ENCODE measurements around the gene GDPGP1. TPM values are rescaled to one million over a fixed set of nuclear protein-coding genes. Genes with fewer than 3 reads are reported as not detected.

GDPGP1 gene
- total RNA-seq, 4 donors from 2014 or later: 2.6 to 5.5 (median 3.9) TPM

DNA sequence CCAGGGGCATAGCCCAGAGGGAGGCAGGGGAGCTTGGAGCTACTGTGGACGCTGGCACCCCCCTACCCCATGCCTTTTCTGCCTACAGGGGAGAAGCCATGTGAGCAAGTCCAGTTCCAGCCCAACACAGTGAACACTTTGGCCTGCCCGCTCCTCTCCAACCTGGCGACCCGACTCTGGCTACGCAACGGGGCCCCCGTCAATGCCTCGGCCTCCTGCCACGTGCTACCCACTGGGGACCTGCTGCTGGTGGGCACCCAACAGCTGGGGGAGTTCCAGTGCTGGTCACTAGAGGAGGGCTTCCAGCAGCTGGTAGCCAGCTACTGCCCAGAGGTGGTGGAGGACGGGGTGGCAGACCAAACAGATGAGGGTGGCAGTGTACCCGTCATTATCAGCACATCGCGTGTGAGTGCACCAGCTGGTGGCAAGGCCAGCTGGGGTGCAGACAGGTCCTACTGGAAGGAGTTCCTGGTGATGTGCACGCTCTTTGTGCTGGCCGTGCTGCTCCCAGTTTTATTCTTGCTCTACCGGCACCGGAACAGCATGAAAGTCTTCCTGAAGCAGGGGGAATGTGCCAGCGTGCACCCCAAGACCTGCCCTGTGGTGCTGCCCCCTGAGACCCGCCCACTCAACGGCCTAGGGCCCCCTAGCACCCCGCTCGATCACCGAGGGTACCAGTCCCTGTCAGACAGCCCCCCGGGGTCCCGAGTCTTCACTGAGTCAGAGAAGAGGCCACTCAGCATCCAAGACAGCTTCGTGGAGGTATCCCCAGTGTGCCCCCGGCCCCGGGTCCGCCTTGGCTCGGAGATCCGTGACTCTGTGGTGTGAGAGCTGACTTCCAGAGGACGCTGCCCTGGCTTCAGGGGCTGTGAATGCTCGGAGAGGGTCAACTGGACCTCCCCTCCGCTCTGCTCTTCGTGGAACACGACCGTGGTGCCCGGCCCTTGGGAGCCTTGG is 5.9 kb upstream of the GDPGP1 start:
- WGBS, 2 donors: 82 to 87% methylated on average over 34 to 37 of the region's 38 CpGs

DNA sequence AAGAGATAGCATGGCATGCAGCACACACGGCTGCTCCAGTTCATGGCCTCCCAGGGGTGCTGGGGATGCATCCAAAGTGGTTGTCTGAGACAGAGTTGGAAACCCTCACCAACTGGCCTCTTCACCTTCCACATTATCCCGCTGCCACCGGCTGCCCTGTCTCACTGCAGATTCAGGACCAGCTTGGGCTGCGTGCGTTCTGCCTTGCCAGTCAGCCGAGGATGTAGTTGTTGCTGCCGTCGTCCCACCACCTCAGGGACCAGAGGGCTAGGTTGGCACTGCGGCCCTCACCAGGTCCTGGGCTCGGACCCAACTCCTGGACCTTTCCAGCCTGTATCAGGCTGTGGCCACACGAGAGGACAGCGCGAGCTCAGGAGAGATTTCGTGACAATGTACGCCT is 5.0 kb upstream of the GDPGP1 start:
- no peak for TF ChIP-seq POLR2A (IDR thresholded peaks at IDR 0.05)
- TF ChIP-seq, protein P1, sequence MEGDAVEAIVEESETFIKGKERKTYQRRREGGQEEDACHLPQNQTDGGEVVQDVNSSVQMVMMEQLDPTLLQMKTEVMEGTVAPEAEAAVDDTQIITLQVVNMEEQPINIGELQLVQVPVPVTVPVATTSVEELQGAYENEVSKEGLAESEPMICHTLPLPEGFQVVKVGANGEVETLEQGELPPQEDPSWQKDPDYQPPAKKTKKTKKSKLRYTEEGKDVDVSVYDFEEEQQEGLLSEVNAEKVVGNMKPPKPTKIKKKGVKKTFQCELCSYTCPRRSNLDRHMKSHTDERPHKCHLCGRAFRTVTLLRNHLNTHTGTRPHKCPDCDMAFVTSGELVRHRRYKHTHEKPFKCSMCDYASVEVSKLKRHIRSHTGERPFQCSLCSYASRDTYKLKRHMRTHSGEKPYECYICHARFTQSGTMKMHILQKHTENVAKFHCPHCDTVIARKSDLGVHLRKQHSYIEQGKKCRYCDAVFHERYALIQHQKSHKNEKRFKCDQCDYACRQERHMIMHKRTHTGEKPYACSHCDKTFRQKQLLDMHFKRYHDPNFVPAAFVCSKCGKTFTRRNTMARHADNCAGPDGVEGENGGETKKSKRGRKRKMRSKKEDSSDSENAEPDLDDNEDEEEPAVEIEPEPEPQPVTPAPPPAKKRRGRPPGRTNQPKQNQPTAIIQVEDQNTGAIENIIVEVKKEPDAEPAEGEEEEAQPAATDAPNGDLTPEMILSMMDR (IDR thresholded peaks at IDR 0.05): no peak
- DNase-seq (ENCODE audit: low spot score in 2 of 2): no peak
- WGBS, 2 donors: 89 to 91% methylated on average over 14 to 15 of the region's 15 CpGs
- no peak overlapping the region for H3K4me3 ChIP-seq (ENCODE audit: low read depth, poor library complexity, severe bottlenecking)
- intact Hi-C loops (cut with DNase I; ENCODE audit: low total_unique reads): no loop called here

More for the DNA sequence above, 5.9 kb upstream of the GDPGP1 start:
- intact Hi-C loops (cut with DNase I; ENCODE audit: low total_unique reads): no loop called here
- no peak for DNase-seq (ENCODE audit: low spot score in 2 of 2)
- H3K4me3 ChIP-seq (ENCODE audit: low read depth, poor library complexity, severe bottlenecking): no peak overlapping the region
- TF ChIP-seq, protein P1 (IDR thresholded peaks at IDR 0.05): no peak
- no peak for TF ChIP-seq POLR2A (IDR thresholded peaks at IDR 0.05)

DNA sequence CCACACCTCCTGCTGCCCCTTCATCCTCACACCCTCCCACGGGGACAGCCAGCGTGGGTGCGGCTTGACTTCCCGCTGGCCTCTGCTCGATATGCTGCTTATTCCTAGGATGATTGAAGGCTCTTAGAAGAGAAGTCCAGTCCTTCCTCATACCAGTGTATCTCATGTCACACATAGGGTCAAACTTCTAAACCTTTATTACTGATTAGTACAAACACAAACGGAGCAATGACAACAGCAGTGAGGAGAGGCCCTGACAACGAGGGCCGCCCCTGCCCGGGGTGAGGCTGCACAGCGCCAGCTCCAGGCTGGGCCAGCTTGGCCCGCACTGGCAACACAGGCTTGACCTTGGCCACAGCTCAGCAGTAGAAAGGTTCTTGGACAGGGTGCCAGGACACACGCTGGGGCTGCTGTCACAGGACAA is 3.9 kb upstream of the GDPGP1 start:
- no peak overlapping the region for H3K4me3 ChIP-seq (ENCODE audit: low read depth, poor library complexity, severe bottlenecking)
- intact Hi-C loops (cut with DNase I; ENCODE audit: low total_unique reads): no loop called here
- 61 to 64% methylated on average over 12 of the region's 12 CpGs for WGBS, 2 donors
- DNase-seq (ENCODE audit: low spot score in 2 of 2): no peak
- TF ChIP-seq, protein P1 (IDR thresholded peaks at IDR 0.05): no peak

DNA sequence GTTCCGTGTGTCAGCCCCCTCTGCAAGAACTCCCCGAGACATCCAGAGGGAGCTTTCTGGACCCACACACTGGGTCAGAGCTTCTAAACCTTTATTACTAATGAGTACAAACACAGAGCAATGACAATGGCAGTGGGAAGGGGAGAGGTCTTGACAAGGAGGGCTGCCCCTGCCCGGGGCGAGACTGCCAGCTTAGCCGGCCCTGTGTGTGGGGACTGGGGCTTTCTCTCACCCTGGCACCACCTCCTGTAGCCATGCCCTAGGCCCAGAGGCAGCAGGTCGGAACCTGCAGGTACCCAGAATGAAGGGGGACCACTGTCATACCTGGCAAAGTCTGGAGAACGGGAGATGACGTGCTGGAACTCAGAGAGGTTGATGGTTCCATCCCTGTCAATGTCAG is 3.4 kb upstream of the GDPGP1 start:
- intact Hi-C loops (cut with DNase I; ENCODE audit: low total_unique reads): no loop called here
- no peak overlapping the region for H3K4me3 ChIP-seq (ENCODE audit: low read depth, poor library complexity, severe bottlenecking)
- no peak for TF ChIP-seq POLR2A (IDR thresholded peaks at IDR 0.05)
- TF ChIP-seq, protein P1 (IDR thresholded peaks at IDR 0.05): no peak
- WGBS, 2 donors: 55 to 78% methylated on average over 8 of the region's 8 CpGs
- no peak for DNase-seq (ENCODE audit: low spot score in 2 of 2)

DNA sequence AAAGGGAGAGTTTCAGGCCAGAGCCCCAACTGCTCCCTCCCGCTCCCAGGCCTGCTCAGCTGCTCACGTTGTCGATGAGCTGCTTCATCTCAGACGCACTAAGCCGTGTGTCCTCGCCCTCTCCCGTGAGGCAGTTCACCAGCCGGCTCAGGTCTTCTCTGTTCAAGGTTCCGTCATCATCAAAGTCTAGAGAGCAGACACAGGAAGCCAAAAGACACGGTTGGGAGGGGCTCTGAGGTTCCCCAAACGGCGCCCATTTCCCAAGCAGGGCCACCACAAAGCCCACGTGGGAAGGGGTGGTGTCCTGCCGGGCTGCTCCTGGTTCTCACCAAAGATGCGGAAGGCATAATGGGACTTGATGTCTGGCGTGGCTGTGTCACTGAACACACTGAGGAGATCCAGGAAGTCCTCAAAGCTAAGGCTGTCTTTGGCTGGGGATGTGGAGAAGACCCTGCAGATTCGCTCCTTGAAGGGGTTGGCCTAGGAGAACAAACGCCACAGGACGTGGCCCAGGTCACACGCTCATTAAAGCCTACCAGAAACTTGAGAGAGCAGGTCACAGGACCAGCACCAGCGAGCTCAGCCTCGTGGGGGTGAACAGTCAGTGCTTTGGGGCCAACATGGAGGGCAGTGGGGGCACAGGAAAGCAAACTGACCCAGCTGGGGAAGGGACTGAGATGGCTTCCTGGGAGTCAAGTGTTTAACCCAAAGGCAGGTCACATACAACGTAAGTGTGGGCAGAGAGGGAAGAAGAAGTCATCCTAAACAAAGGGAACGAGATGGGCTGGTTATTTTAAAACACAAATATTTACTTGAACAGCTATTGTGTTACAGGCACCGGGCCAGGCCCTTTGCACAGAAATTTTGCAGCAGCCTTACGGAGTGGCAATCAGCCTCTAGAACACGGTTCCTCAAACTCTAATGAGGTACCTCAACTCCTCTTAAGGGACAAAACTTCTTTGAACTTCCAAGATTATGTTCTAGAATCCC is 2.7 kb upstream of the GDPGP1 start:
- WGBS, 2 donors: 54 to 55% methylated on average over 27 of the region's 27 CpGs
- no peak for DNase-seq (ENCODE audit: low spot score in 2 of 2)
- intact Hi-C loops (cut with DNase I; ENCODE audit: low total_unique reads): loop anchor here (2.0 kb wide), 1 partner anchor 17 kb away; the partner anchor contains the start of gene TTLL13
- no peak overlapping the region for H3K4me3 ChIP-seq (ENCODE audit: low read depth, poor library complexity, severe bottlenecking)
- TF ChIP-seq, protein P1 (IDR thresholded peaks at IDR 0.05): no peak
- no peak for TF ChIP-seq POLR2A (IDR thresholded peaks at IDR 0.05)
